GM21390 (cell line): ENCODE measurements around the gene IGHMBP2.

ENCODE experiments used
- ATAC-seq: cut with Tn5 transposase; IDR thresholded peaks from one replicate; pipeline ENCODE4 v1.9.1; 2021; ENCODE audit not compliant: unreplicated experiment

IGHMBP2 gene

GRCh38 chr11:68938816-68939582, 35.3 kb downstream of the IGHMBP2 start:
- ATAC-seq, result no peak

GRCh38 chr11:68939583-68940555, 36.2 kb downstream of the IGHMBP2 start:
- no peak for ATAC-seq

- no peak for ATAC-seq
These were observed 37.1 kb downstream of the IGHMBP2 start for GRCh38 chr11:68940651-68941323.

GRCh38 chr11:68941324-68942094, 37.8 kb downstream of the IGHMBP2 start:
- ATAC-seq, result no peak

GRCh38 chr11:68942095-68942620, 38.5 kb downstream of the IGHMBP2 start:
- no peak for ATAC-seq

GRCh38 chr11:68942751-68943271, 39.1 kb downstream of the IGHMBP2 start:
- no peak for ATAC-seq

- ATAC-seq, result no peak
These were observed 42.9 kb downstream of the IGHMBP2 start for GRCh38 chr11:68946416-68947090.

GRCh38 chr11:68947151-68947550, 43.5 kb downstream of the IGHMBP2 start:
- ATAC-seq, result no peak

GRCh38 chr11:68948496-68948895, 44.8 kb downstream of the IGHMBP2 start:
- ATAC-seq, result no peak

GRCh38 chr11:68948935-68949334, 45.2 kb downstream of the IGHMBP2 start:
- ATAC-seq, result no peak

- no peak for ATAC-seq
These were observed 46.6 kb downstream of the IGHMBP2 start for GRCh38 chr11:68950270-68950669.

- no peak for ATAC-seq
These were observed 47.1 kb downstream of the IGHMBP2 start for GRCh38 chr11:68950762-68951161.

- ATAC-seq, result no peak
These were observed 51.3 kb downstream of the IGHMBP2 start for GRCh38 chr11:68954836-68955606.

- ATAC-seq, result no peak
These were observed 51.9 kb downstream of the IGHMBP2 start for GRCh38 chr11:68955607-68955958.

- no peak for ATAC-seq
These were observed 52.5 kb downstream of the IGHMBP2 start for GRCh38 chr11:68956142-68956541.

- no peak for ATAC-seq
These were observed 53.0 kb downstream of the IGHMBP2 start for GRCh38 chr11:68956547-68957254.

GRCh38 chr11:68958211-68958610, 54.5 kb downstream of the IGHMBP2 start:
- no peak for ATAC-seq
